ENCODE results near the gene EPHB1.

GRCh38 chr3:134769287-134769868 is 25.7 kb upstream of the EPHB1 start:
- no peak for TF ChIP-seq GATA2 (IDR thresholded peaks at IDR 0.05; ENCODE audit: low read depth, low read length)
- TF ChIP-seq GATA3 (IDR thresholded peaks at IDR 0.05; ENCODE audit: low read depth, low read length): no peak

Measured in SH-SY5Y (cell line).